WTC11 (cell line): ENCODE measurements around the gene CLEC9A.

ENCODE experiments used
- ARID4B ChIP-seq: sonication (generic); formaldehyde crosslinking; IDR thresholded peaks from 2 replicates; pipeline ENCODE4 v1.8.0; 2023; ENCODE audit warnings: missing genetic modification reagents, mild to moderate bottlenecking, borderline replicate concordance
- ATF3 ChIP-seq: sonication (generic); formaldehyde crosslinking; conservative IDR thresholded peaks from 2 replicates; pipeline ENCODE4 v1.8.1; 2022; ENCODE audit warnings: mild to moderate bottlenecking, missing genetic modification reagents
- CTCF ChIP-seq: fragments of 200-600 bp; IDR thresholded peaks from 2 replicates; pipeline ENCODE4 v1.8.0; 2022; ENCODE audit warnings: antibody characterized with exemption
- GABPB1 ChIP-seq: sonication (generic); formaldehyde crosslinking; IDR thresholded peaks from 2 replicates; pipeline ENCODE4 v1.8.1; 2023; ENCODE audit warnings: mild to moderate bottlenecking, missing genetic modification reagents
- SP1 ChIP-seq: sonication (generic); formaldehyde crosslinking; conservative IDR thresholded peaks from 2 replicates; pipeline ENCODE4 v1.8.1; 2022; ENCODE audit warnings: missing genetic modification reagents
- ZBTB43 ChIP-seq: sonication (generic); formaldehyde crosslinking; IDR thresholded peaks from 2 replicates; pipeline ENCODE4 v1.8.1; 2023; ENCODE audit warnings: mild to moderate bottlenecking, missing genetic modification reagents

- no peak for TF ChIP-seq ARID4B (CRISPR knock-in tag)
- no peak for TF ChIP-seq CTCF
- no peak for TF ChIP-seq ATF3
- TF ChIP-seq SP1 (CRISPR knock-in tag) = no peak
- TF ChIP-seq GABPB1 (CRISPR knock-in tag) = no peak
- no peak for TF ChIP-seq ZBTB43 (CRISPR knock-in tag)
Measured at GRCh38 chr12:10072131-10072530, 41.6 kb downstream of the CLEC9A start.
